Measurements from ENCODE around the gene ZCCHC8. TPM values are rescaled to one million over a fixed set of nuclear protein-coding genes. Genes with fewer than 3 reads are reported as not detected.
"Not testable (repeated sequence)": the region's sequence is repeated elsewhere in the genome, so short reads cannot be mapped to it uniquely, and the experiment has no call there.

Gene ZCCHC8
- total and polyA plus RNA-seq, 2 donors (not counting 1 experiment from before 2014, with no cell fraction given) = 30.0 to 56.2 TPM

GRCh38 chr12:122449317-122449716 is 51.4 kb downstream of the ZCCHC8 start:
- Histone ChIP-seq H3K27me3 (replicated peaks in 1 of 4; ENCODE audit: control extremely low read depth in 1 of 4, control insufficient read depth in 3 of 4, insufficient read depth in 4 of 4, low read length in 3 of 4) (no peaks in the 10 kb centered on the region), H3K4me3 (ENCODE audit: control extremely low read depth in 1 of 5, extremely low read depth in 1 of 5, insufficient read depth in 1 of 5, low read depth in 2 of 5, low read length in 4 of 5) (no peak overlapping the region), H3K36me3 (replicated peaks in 1 of 2; ENCODE audit: control extremely low read depth in 1 of 2, control insufficient read depth in 1 of 2, extremely low read depth in 1 of 2, insufficient read depth in 2 of 2, low read length in 1 of 2) (no peaks in the 10 kb centered on the region), H3K4me1 (ENCODE audit: control insufficient read depth in 2 of 2, insufficient read depth in 2 of 2, low read length in 2 of 2) (peaks cover 18% of the 10 kb centered on the region in 2 donors), H3K9ac (ENCODE audit: low read length) (no peak overlapping the region), H3K4me2 (replicated peaks; ENCODE audit: low read depth, low read length, poor library complexity, severe bottlenecking) (no peak overlapping the region), H3K79me2 (ENCODE audit: control insufficient read depth, insufficient read depth, low read length) (no peaks in the 10 kb centered on the region), H4K20me1 (ENCODE audit: control insufficient read depth, insufficient read depth, low read length, poor library complexity, severe bottlenecking) (no peaks in the 10 kb centered on the region), H3K27ac (ENCODE audit: low read length in 2 of 2) (no peak overlapping the region), H3K9me3 (ENCODE audit: control extremely low read depth in 1 of 3, control insufficient read depth in 2 of 3, insufficient read depth in 1 of 3, low read length in 2 of 3) (no peaks in the 10 kb centered on the region), H2AFZ (ENCODE audit: insufficient read depth, low read depth, low read length, poor library complexity, severe bottlenecking) (no peak overlapping the region)
- POLR2A ChIA-PET = interaction anchor here (0.5 kb wide), 1 partner anchor 758 kb away, joined by 4 read pairs; no protein-coding TSS in a partner anchor
- CTCF ChIA-PET = interaction anchor here (1.2 to 4.6 kb wide), 2 partner anchors 22 to 50 kb away, joined by 3 to 21 read pairs; no protein-coding TSS in a partner anchor
- no peak overlapping the region for H3K27ac Mint-ChIP-seq
- H3K9me3 Mint-ChIP-seq (ENCODE audit: insufficient read depth) = no peaks in the 10 kb centered on the region
- no peaks in the 10 kb centered on the region for H3K27me3 Mint-ChIP-seq
- H3K4me3 Mint-ChIP-seq = no peak overlapping the region
- DNase-seq (no peak), ATAC-seq (ENCODE audit: low read depth) (no peak)
- no peak for TF ChIP-seq EZH2 (IDR thresholded peaks at IDR 0.05; ENCODE audit: borderline replicate concordance, insufficient read depth, low read depth, low read length, poor library complexity, severe bottlenecking)
- no peak for TF ChIP-seq CTCF (IDR thresholded peaks at IDR 0.05)
- intact Hi-C loops (cut with micrococcal nuclease) = no loop called here
- WGBS (ENCODE audit: insufficient coverage) = 100% methylated on average over 1 of the region's 2 CpGs
- H3K4me1 Mint-ChIP-seq = peaks cover 16% of the 10 kb centered on the region

GRCh38 chr12:122447825-122448224 is 52.9 kb downstream of the ZCCHC8 start:
- H3K79me2 ChIP-seq (ENCODE audit: control insufficient read depth, insufficient read depth, low read length); H3K27ac ChIP-seq (ENCODE audit: low read length in 2 of 2); H3K4me1 Mint-ChIP-seq; H3K4me2 ChIP-seq (replicated peaks; ENCODE audit: low read depth, low read length, poor library complexity, severe bottlenecking); H3K9me3 Mint-ChIP-seq (ENCODE audit: insufficient read depth); H3K27ac Mint-ChIP-seq; H3K9me3 ChIP-seq (ENCODE audit: control extremely low read depth in 1 of 3, control insufficient read depth in 2 of 3, insufficient read depth in 1 of 3, low read length in 2 of 3); DNase-seq; H2AFZ ChIP-seq (ENCODE audit: insufficient read depth, low read depth, low read length, poor library complexity, severe bottlenecking); H3K27me3 Mint-ChIP-seq; H3K27me3 ChIP-seq (replicated peaks in 1 of 4; ENCODE audit: control extremely low read depth in 1 of 4, control insufficient read depth in 3 of 4, insufficient read depth in 4 of 4, low read length in 3 of 4); H3K4me3 Mint-ChIP-seq; H3K36me3 ChIP-seq (replicated peaks in 1 of 2; ENCODE audit: control extremely low read depth in 1 of 2, control insufficient read depth in 1 of 2, extremely low read depth in 1 of 2, insufficient read depth in 2 of 2, low read length in 1 of 2); H4K20me1 ChIP-seq (ENCODE audit: control insufficient read depth, insufficient read depth, low read length, poor library complexity, severe bottlenecking); H3K4me3 ChIP-seq (ENCODE audit: control extremely low read depth in 1 of 5, extremely low read depth in 1 of 5, insufficient read depth in 1 of 5, low read depth in 2 of 5, low read length in 4 of 5); H3K4me1 ChIP-seq (ENCODE audit: control insufficient read depth in 2 of 2, insufficient read depth in 2 of 2, low read length in 2 of 2); ATAC-seq (ENCODE audit: low read depth); intact Hi-C loops (cut with micrococcal nuclease); H3K9ac ChIP-seq (ENCODE audit: low read length): not testable (repeated sequence)
- ChIA-PET POLR2A (interaction anchor here (0.6 to 0.9 kb wide), 2 partner anchors 32 to 118 kb away, joined by 5 to 6 read pairs; no protein-coding TSS in a partner anchor), CTCF (interaction anchor here (0.6 to 4.6 kb wide), 4 partner anchors 23 to 324 kb away, joined by 3 to 21 read pairs (median 4); no protein-coding TSS in a partner anchor)
- WGBS (ENCODE audit: insufficient coverage) = no CpG with 5 or more reads among the region's 3 CpGs

GRCh38 chr12:122446390-122446789 is 54.3 kb downstream of the ZCCHC8 start:
- CTCF ChIA-PET = interaction anchor here (1.0 to 4.6 kb wide), 2 partner anchors 25 to 52 kb away, joined by 3 to 21 read pairs; no protein-coding TSS in a partner anchor

More at GRCh38 chr12:122446390-122446789, 54.3 kb downstream of the ZCCHC8 start:
- H3K9me3 Mint-ChIP-seq (ENCODE audit: insufficient read depth); H3K79me2 ChIP-seq (ENCODE audit: control insufficient read depth, insufficient read depth, low read length); ATAC-seq (ENCODE audit: low read depth); H3K4me3 Mint-ChIP-seq; H3K4me1 ChIP-seq (ENCODE audit: control insufficient read depth in 2 of 2, insufficient read depth in 2 of 2, low read length in 2 of 2); intact Hi-C loops (cut with micrococcal nuclease); H3K27me3 Mint-ChIP-seq; H4K20me1 ChIP-seq (ENCODE audit: control insufficient read depth, insufficient read depth, low read length, poor library complexity, severe bottlenecking); H3K4me2 ChIP-seq (replicated peaks; ENCODE audit: low read depth, low read length, poor library complexity, severe bottlenecking); H3K27me3 ChIP-seq (replicated peaks in 1 of 4; ENCODE audit: control extremely low read depth in 1 of 4, control insufficient read depth in 3 of 4, insufficient read depth in 4 of 4, low read length in 3 of 4); H3K4me1 Mint-ChIP-seq; POLR2A ChIA-PET; H2AFZ ChIP-seq (ENCODE audit: insufficient read depth, low read depth, low read length, poor library complexity, severe bottlenecking); H3K9ac ChIP-seq (ENCODE audit: low read length); H3K36me3 ChIP-seq (replicated peaks in 1 of 2; ENCODE audit: control extremely low read depth in 1 of 2, control insufficient read depth in 1 of 2, extremely low read depth in 1 of 2, insufficient read depth in 2 of 2, low read length in 1 of 2); H3K9me3 ChIP-seq (ENCODE audit: control extremely low read depth in 1 of 3, control insufficient read depth in 2 of 3, insufficient read depth in 1 of 3, low read length in 2 of 3); H3K27ac Mint-ChIP-seq; H3K27ac ChIP-seq (ENCODE audit: low read length in 2 of 2); DNase-seq; H3K4me3 ChIP-seq (ENCODE audit: control extremely low read depth in 1 of 5, extremely low read depth in 1 of 5, insufficient read depth in 1 of 5, low read depth in 2 of 5, low read length in 4 of 5): not testable (repeated sequence)
- 69% methylated on average over 5 of the region's 6 CpGs for WGBS (ENCODE audit: insufficient coverage)

Data from B cell (primary cell).